Prostate gland (tissue), 2 donors: ENCODE measurements around the gene ESYT2. TPM values are rescaled to one million over a fixed set of nuclear protein-coding genes. Genes with fewer than 3 reads are reported as not detected.

Source experiments
- DNase-seq: peaks from one replicate; pipeline ENCODE4 v3.0.0-alpha.2; 2019; ENCODE audit warnings: low spot score
- H3K27ac ChIP-seq, 2 donors: fragments of 200-600 bp; sonication (generic); 2 replicates each; pipeline ENCODE4 v1.5.1; 2017 to 2019
- H3K27me3 ChIP-seq: fragments of 200-600 bp; sonication (generic); replicated peaks from 2 replicates; pipeline ENCODE4 v1.5.1; 2019; ENCODE audit not compliant: insufficient read depth
- H3K36me3 ChIP-seq, 2 donors: fragments of 200-600 bp; sonication (generic); 1 replicate in 1 of 2; 2 replicates in 1 of 2; pipeline versions ENCODE4 v1.5.1 to v1.8.1; 2017 to 2019
- H3K4me1 ChIP-seq: fragments of 200-600 bp; sonication (generic); replicated peaks from 2 replicates; pipeline ENCODE4 v1.5.1; 2019
- H3K4me3 ChIP-seq, 2 donors: fragments of 200-600 bp; sonication (generic); 2 replicates each; pipeline ENCODE4 v1.5.1; 2017 to 2019
- H3K9me3 ChIP-seq: fragments of 200-600 bp; sonication (generic); 2 replicates; pipeline ENCODE4 v1.5.1; 2017
- CTCF ChIP-seq, 4 experiments: fragments of 200-600 bp in 2 of 4; fragments of 450-650 bp in 2 of 4; sonication (generic) in 2 of 4; IDR thresholded peaks; 1 replicate in 3 of 4; 2 replicates in 1 of 4; pipeline ENCODE4 v1.5.1; 2016 to 2019; ENCODE audit warnings: antibody characterized with exemption in 4 of 4, mild to moderate bottlenecking in 2 of 4, moderate library complexity in 2 of 4
- POLR2A ChIP-seq: fragments of 450-650 bp; IDR thresholded peaks from one replicate; pipeline ENCODE4 v1.6.1; 2016; ENCODE audit warnings: antibody characterized with exemption, mild to moderate bottlenecking
- POLR2AphosphoS5 ChIP-seq: sonication (generic); formaldehyde crosslinking; IDR thresholded peaks from one replicate; pipeline ENCODE4 v1.6.1; 2017; ENCODE audit warnings: antibody characterized with exemption
- WGBS: methylation state at CpG from one replicate; pipeline ENCODE4 v1.1.5; 2018; 5-methylcytosine and 5-hydroxymethylcytosine counted together
- intact Hi-C: fragments of 100-400 bp; cut with DNase I; formaldehyde crosslinking; loops from one replicate; pipeline ENCODE4 v1.14.2; 2022
- total RNA-seq, 2 donors: library from RNA; depleted of rRNA; stranded (reverse); fragments of >200 nt; gene quantifications; one replicate each; pipeline ENCODE4 v1.1.0, GENCODE V29; 2016

Gene ESYT2
- total RNA-seq, 2 donors from 2014 or later = 60.8 to 75.1 TPM

GRCh38 chr7:158815083-158815799 lies 14.1 kb downstream of the ESYT2 start:
- no peaks in the 10 kb centered on the region for H3K27me3 ChIP-seq
- TF ChIP-seq CTCF (IDR thresholded peaks at IDR 0.05) (no peak), POLR2A (no peak), POLR2AphosphoS5 (no peak)
- H3K9me3 ChIP-seq = no peaks in the 10 kb centered on the region
- no peak overlapping the region for H3K4me3 ChIP-seq
- WGBS = 49% methylated on average over 7 of the region's 7 CpGs
- H3K4me1 ChIP-seq = no peaks in the 10 kb centered on the region
- intact Hi-C loops = no loop called here
- no peaks in the 10 kb centered on the region for H3K36me3 ChIP-seq
- H3K27ac ChIP-seq = peak overlapping the region in 1 of 2 donors; percentile 22
- DNase-seq = no peak

GRCh38 chr7:158814637-158815036 lies 14.7 kb downstream of the ESYT2 start:
- TF ChIP-seq POLR2AphosphoS5 = no peak
- no peak for TF ChIP-seq CTCF (IDR thresholded peaks at IDR 0.05)
- TF ChIP-seq POLR2A = no peak
- H3K27ac ChIP-seq = no peak overlapping the region
- H3K4me3 ChIP-seq = no peak overlapping the region
- H3K36me3 ChIP-seq = no peaks in the 10 kb centered on the region
- no peaks in the 10 kb centered on the region for H3K9me3 ChIP-seq
- no peak for DNase-seq
- H3K4me1 ChIP-seq = no peaks in the 10 kb centered on the region
- 84% methylated on average over 2 of the region's 2 CpGs for WGBS
- intact Hi-C loops = no loop called here
- H3K27me3 ChIP-seq = no peaks in the 10 kb centered on the region

- no peak overlapping the region for H3K4me3 ChIP-seq
- intact Hi-C loops = no loop called here
- TF ChIP-seq CTCF (IDR thresholded peaks at IDR 0.05) (no peak), POLR2A (no peak), POLR2AphosphoS5 (no peak)
- H3K4me1 ChIP-seq = no peaks in the 10 kb centered on the region
- no peak for DNase-seq
- no peaks in the 10 kb centered on the region for H3K9me3 ChIP-seq
- H3K36me3 ChIP-seq = no peaks in the 10 kb centered on the region
- H3K27ac ChIP-seq = no peak overlapping the region
- H3K27me3 ChIP-seq = no peaks in the 10 kb centered on the region
- 86% methylated on average over 5 of the region's 5 CpGs for WGBS
These were observed 16.6 kb downstream of the ESYT2 start for GRCh38 chr7:158812684-158813083.

GRCh38 chr7:158811894-158812293 lies 17.4 kb downstream of the ESYT2 start:
- Histone ChIP-seq H3K27ac (peak overlapping the region in 1 of 2 donors; percentile 17), H3K27me3 (no peaks in the 10 kb centered on the region), H3K9me3 (no peaks in the 10 kb centered on the region), H3K4me1 (no peaks in the 10 kb centered on the region), H3K4me3 (no peak overlapping the region), H3K36me3 (no peaks in the 10 kb centered on the region)
- DNase-seq = no peak
- 87% methylated on average over 5 of the region's 5 CpGs for WGBS
- no peak for TF ChIP-seq CTCF (IDR thresholded peaks at IDR 0.05)
- no peak for TF ChIP-seq POLR2AphosphoS5
- TF ChIP-seq POLR2A = no peak
- intact Hi-C loops = no loop called here

- TF ChIP-seq POLR2A = no peak
- TF ChIP-seq POLR2AphosphoS5 = no peak
- no peak for TF ChIP-seq CTCF (IDR thresholded peaks at IDR 0.05)
- Histone ChIP-seq H3K27ac (peak overlapping the region in 1 of 2 donors; percentile 17), H3K36me3 (no peaks in the 10 kb centered on the region), H3K4me3 (no peak overlapping the region), H3K27me3 (no peaks in the 10 kb centered on the region), H3K9me3 (no peaks in the 10 kb centered on the region), H3K4me1 (no peaks in the 10 kb centered on the region)
- WGBS = 87% methylated on average over 8 of the region's 8 CpGs
- DNase-seq = no peak
- intact Hi-C loops = no loop called here
These were observed 17.8 kb downstream of the ESYT2 start for GRCh38 chr7:158811461-158811860.
